GM12873 (cell line): ENCODE data around the gene GSG1L.

ENCODE experiments used
- TF ChIP-seq, protein P1 (sequence below): IDR thresholded peaks from 2 replicates; pipeline ENCODE4 v1.5.1; 2012; ENCODE audit warnings: low read depth, mild to moderate bottlenecking, moderate library complexity, low read length, control low read depth; ENCODE audit not compliant: insufficient read depth; ENCODE audit errors: missing control alignments

Gene GSG1L

DNA sequence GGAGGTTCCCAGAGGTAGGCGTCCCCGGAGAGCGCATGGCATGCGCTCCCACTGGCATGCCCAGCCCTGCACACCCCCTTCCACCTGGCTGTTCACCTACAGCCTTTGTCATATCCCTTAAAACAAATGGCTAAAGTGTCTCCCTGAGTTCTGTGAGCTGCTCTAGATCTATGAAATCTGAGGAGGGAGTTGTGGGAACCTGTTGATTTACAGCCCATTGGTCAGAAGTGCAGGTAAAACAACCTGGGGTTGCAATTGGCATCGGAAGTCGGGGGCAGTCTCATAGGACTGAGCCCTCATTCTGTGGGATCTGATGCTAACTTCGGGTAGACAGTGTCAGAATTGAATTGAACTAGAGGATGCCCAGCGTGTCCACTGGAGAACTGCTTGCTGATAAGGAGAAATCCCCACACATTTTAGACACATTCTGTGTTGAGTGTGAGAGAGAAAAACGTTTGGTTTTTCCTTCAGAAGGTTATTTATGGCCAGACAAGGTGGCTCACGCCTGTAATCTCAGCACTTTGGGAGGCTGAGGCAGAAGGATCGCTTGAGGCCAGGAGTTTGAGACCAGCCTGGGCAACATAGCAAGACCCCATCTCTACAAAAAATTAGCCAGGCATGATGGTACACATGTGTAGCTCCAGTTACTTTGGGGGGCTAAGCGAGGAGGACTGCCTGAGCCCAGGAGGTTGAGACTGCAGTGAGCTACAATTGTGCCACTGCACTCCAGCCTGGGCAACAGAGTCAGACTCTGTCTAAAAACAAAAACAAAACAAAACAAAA lies 22.1 kb upstream of the GSG1L start:
- TF ChIP-seq, protein P1, sequence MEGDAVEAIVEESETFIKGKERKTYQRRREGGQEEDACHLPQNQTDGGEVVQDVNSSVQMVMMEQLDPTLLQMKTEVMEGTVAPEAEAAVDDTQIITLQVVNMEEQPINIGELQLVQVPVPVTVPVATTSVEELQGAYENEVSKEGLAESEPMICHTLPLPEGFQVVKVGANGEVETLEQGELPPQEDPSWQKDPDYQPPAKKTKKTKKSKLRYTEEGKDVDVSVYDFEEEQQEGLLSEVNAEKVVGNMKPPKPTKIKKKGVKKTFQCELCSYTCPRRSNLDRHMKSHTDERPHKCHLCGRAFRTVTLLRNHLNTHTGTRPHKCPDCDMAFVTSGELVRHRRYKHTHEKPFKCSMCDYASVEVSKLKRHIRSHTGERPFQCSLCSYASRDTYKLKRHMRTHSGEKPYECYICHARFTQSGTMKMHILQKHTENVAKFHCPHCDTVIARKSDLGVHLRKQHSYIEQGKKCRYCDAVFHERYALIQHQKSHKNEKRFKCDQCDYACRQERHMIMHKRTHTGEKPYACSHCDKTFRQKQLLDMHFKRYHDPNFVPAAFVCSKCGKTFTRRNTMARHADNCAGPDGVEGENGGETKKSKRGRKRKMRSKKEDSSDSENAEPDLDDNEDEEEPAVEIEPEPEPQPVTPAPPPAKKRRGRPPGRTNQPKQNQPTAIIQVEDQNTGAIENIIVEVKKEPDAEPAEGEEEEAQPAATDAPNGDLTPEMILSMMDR: no peak

DNA sequence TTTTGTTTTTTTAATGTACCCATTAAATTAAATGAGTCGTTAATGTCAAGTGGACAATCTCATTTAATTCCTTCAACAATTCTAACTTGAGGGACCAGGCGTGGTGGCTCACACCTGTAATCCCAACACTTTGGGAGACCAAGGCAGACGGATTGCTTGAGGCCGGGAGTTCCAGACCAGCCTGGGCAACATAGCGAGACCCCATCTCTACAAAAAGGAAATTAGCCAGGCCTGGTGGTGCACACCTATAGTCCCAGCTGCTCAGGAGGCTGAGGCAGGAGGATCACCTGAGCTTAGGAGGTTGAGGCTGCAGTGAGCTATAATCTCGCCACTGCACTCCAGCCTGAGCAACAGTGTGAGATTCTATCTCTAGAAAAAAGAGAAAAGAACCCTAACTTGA lies 20.7 kb upstream of the GSG1L start:
- TF ChIP-seq, protein P1: no peak

- TF ChIP-seq, protein P1: no peak
These were observed 19.1 kb upstream of the GSG1L start for GRCh38 chr16:28082624-28083023.

DNA sequence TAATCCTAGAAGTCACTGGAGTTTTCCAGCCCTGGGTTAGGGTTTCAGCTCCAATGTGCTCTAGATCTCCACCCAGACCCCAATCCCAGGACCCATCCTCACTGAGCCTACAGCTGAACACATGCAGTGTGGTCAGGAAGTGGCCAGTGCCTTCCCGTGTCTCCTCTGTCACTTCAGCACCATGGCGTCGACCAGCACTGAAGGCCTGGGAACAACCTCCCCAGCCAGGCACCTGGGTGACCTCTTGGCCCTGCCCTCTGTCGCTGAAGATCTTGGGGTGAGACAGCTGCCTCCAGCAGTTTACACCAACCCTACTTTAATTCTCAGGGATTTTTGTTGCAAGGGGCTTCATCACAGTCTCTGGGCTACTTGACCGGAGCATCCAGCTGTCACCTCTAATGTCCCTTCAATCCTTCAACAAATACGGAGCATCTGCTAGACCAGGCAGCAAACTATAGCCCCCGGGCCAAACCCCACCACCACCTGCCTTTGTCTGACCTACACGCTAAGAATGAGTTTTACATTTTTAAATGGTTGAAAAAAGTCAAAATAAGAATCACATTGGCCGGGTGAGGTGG lies 18.0 kb upstream of the GSG1L start:
- TF ChIP-seq, protein P1: no peak

GRCh38 chr16:28078261-28078660 lies 14.7 kb upstream of the GSG1L start:
- TF ChIP-seq, protein P1: no peak

DNA sequence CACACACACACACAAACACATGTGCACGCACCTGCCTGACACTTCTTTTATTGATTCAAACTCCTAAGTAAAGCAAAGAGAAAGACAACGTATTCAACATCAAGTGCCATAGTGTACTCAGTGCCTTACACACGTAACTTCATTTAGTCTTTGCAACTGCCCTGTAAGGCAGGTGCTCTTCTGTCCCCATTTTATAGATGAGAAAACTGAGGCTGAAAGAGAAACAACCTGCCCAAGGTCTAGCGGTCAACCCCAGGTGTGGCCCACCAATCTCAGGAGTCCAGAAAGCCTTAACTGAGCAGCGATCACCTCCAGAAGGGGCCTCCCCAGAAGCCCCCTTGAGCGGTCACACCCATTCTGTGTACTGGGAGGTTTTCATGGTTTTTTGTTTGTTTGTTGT lies 10.3 kb upstream of the GSG1L start:
- TF ChIP-seq, protein P1: no peak

DNA sequence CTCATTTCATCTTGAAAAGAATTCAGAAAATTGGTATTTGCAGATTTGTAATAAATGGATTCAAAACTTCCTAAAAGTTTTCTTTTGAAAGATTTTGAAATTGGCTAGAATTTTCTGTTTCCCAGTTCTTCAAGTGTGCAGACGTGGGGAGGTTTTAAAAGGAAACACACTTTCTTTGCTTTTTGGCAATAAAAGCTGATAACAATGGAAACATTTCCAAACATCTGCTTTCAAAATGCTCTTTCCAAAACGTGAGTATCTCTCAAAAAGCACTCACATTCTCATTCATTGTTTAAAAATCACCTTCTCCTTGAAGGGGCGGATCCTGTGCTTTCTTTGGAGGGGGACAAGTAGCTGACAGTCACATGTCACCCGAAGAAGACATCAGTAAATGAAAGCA lies 8.6 kb upstream of the GSG1L start:
- TF ChIP-seq, protein P1: no peak
